ENCODE measurements around the gene PCA3. TPM values are rescaled to one million over a fixed set of nuclear protein-coding genes. Genes with fewer than 3 reads are reported as not detected.
"Not testable (repeated sequence)": the region's sequence is repeated elsewhere in the genome, so short reads cannot be mapped to it uniquely, and the experiment has no call there.

Gene PCA3
- total RNA-seq, 3 donors from 2014 or later (not counting 1 experiment from before 2014, with no cell fraction given) = 0.36 TPM; not detected in 2

- Mint-ChIP-seq H3K9me3 (no peaks in the 10 kb centered on the region), H3K27me3 (ENCODE audit: low read depth in 2 of 2) (peaks cover 13 to 40% of the 10 kb centered on the region in 2 donors), H3K27ac (no peak overlapping the region), H3K36me3 (no peaks in the 10 kb centered on the region), H3K4me3 (no peak overlapping the region), H3K4me1 (no peaks in the 10 kb centered on the region)
- intact Hi-C loops (cut with micrococcal nuclease) = no loop called here
- Histone ChIP-seq H3K4me3 (ENCODE audit: low read length) (no peak overlapping the region), H3K27ac (ENCODE audit: low read length) (no peak overlapping the region), H3K27me3 (ENCODE audit: control insufficient read depth, insufficient read depth, low read length) (no peaks in the 10 kb centered on the region), H3K36me3 (ENCODE audit: control insufficient read depth, insufficient read depth, low read length) (no peaks in the 10 kb centered on the region), H3K4me1 (ENCODE audit: control insufficient read depth, insufficient read depth, low read length) (no peaks in the 10 kb centered on the region), H3K9me3 (ENCODE audit: control insufficient read depth, insufficient read depth, low read length) (no peaks in the 10 kb centered on the region)
- WGBS (ENCODE audit: insufficient coverage) = 75% methylated on average over 3 of the region's 3 CpGs
- DNase-seq = no peak
- no peak for ATAC-seq
- TF ChIP-seq CTCF (IDR thresholded peaks at IDR 0.05) = no peak
Observed at GRCh38 chr9:76737154-76737902, 26.9 kb upstream of the PCA3 start.

GRCh38 chr9:76738402-76738801, 25.8 kb upstream of the PCA3 start:
- H3K9me3 ChIP-seq (ENCODE audit: control insufficient read depth, insufficient read depth, low read length) = no peaks in the 10 kb centered on the region
- H3K27me3 ChIP-seq (ENCODE audit: control insufficient read depth, insufficient read depth, low read length) = no peaks in the 10 kb centered on the region
- WGBS (ENCODE audit: insufficient coverage) = 91% methylated on average over 4 of the region's 5 CpGs
- DNase-seq (no peak), ATAC-seq (no peak)
- no peaks in the 10 kb centered on the region for H3K4me1 ChIP-seq (ENCODE audit: control insufficient read depth, insufficient read depth, low read length)
- intact Hi-C loops (cut with micrococcal nuclease) = no loop called here
- no peak overlapping the region for H3K27ac ChIP-seq (ENCODE audit: low read length)
- Mint-ChIP-seq H3K27me3 (ENCODE audit: low read depth in 2 of 2) (peaks cover 13 to 51% of the 10 kb centered on the region in 2 donors), H3K27ac (no peak overlapping the region), H3K36me3 (no peaks in the 10 kb centered on the region), H3K4me1 (no peaks in the 10 kb centered on the region), H3K9me3 (peaks cover 0 to 2% of the 10 kb centered on the region in 2 donors), H3K4me3 (no peak overlapping the region)
- H3K4me3 ChIP-seq (ENCODE audit: low read length) = no peak overlapping the region
- H3K36me3 ChIP-seq (ENCODE audit: control insufficient read depth, insufficient read depth, low read length) = no peaks in the 10 kb centered on the region
- no peak for TF ChIP-seq CTCF (IDR thresholded peaks at IDR 0.05)

- Mint-ChIP-seq H3K9me3 (peaks cover 2 to 4% of the 10 kb centered on the region in 2 donors), H3K4me1 (no peaks in the 10 kb centered on the region), H3K27ac (no peak overlapping the region), H3K36me3 (no peaks in the 10 kb centered on the region), H3K27me3 (ENCODE audit: low read depth in 2 of 2) (peaks cover 13 to 48% of the 10 kb centered on the region in 2 donors), H3K4me3 (no peak overlapping the region)
- intact Hi-C loops (cut with micrococcal nuclease) = no loop called here
- 88% methylated on average over 5 of the region's 5 CpGs for WGBS (ENCODE audit: insufficient coverage)
- no peaks in the 10 kb centered on the region for H3K9me3 ChIP-seq (ENCODE audit: control insufficient read depth, insufficient read depth, low read length)
- ATAC-seq (no peak), DNase-seq (no peak)
- no peaks in the 10 kb centered on the region for H3K36me3 ChIP-seq (ENCODE audit: control insufficient read depth, insufficient read depth, low read length)
- H3K4me3 ChIP-seq (ENCODE audit: low read length) = no peak overlapping the region
- H3K4me1 ChIP-seq (ENCODE audit: control insufficient read depth, insufficient read depth, low read length) = no peaks in the 10 kb centered on the region
- no peak for TF ChIP-seq CTCF (IDR thresholded peaks at IDR 0.05)
- H3K27me3 ChIP-seq (ENCODE audit: control insufficient read depth, insufficient read depth, low read length) = no peaks in the 10 kb centered on the region
- no peak overlapping the region for H3K27ac ChIP-seq (ENCODE audit: low read length)
Observed at GRCh38 chr9:76741524-76741923, 22.7 kb upstream of the PCA3 start.

- H3K27me3 ChIP-seq (ENCODE audit: control insufficient read depth, insufficient read depth, low read length); H3K4me1 ChIP-seq (ENCODE audit: control insufficient read depth, insufficient read depth, low read length); ATAC-seq; H3K4me3 ChIP-seq (ENCODE audit: low read length); DNase-seq; intact Hi-C loops (cut with micrococcal nuclease); H3K9me3 Mint-ChIP-seq; H3K27ac Mint-ChIP-seq; H3K36me3 Mint-ChIP-seq; H3K4me3 Mint-ChIP-seq; H3K27ac ChIP-seq (ENCODE audit: low read length); H3K36me3 ChIP-seq (ENCODE audit: control insufficient read depth, insufficient read depth, low read length); H3K4me1 Mint-ChIP-seq; H3K9me3 ChIP-seq (ENCODE audit: control insufficient read depth, insufficient read depth, low read length): not testable (repeated sequence)
- WGBS (ENCODE audit: insufficient coverage) = 84% methylated on average over 2 of the region's 4 CpGs
- H3K27me3 Mint-ChIP-seq (ENCODE audit: low read depth in 2 of 2) = peaks cover 9 to 40% of the 10 kb centered on the region in 2 donors
Observed at GRCh38 chr9:76742890-76743289, 21.3 kb upstream of the PCA3 start.

All from natural killer cell (primary cell).